Fibroblast of lung (primary cell): ENCODE measurements around the gene KCNH1. TPM values are rescaled to one million over a fixed set of nuclear protein-coding genes. Genes with fewer than 3 reads are reported as not detected.

Experiments used
- DNase-seq, 2 donors: peaks; one replicate each; pipeline versions ENCODE4 v3.0.0 to v3.0.0-alpha.2; 2010; ENCODE audit warnings: low read depth in 2 of 2
- H2AFZ ChIP-seq: 2 replicates; pipeline ENCODE4 v1.5.1; 2012; ENCODE audit warnings: low read length, control low read depth, inconsistent platforms
- H3K27ac ChIP-seq: 2 replicates; pipeline ENCODE4 v1.5.1; 2011; ENCODE audit warnings: low read length, control low read depth; ENCODE audit not compliant: insufficient read depth
- H3K27me3 ChIP-seq: 2 replicates; pipeline ENCODE4 v1.5.1; 2011; ENCODE audit warnings: mild to moderate bottlenecking, low read length; ENCODE audit not compliant: control insufficient read depth, insufficient read depth
- H3K36me3 ChIP-seq: 2 replicates; pipeline ENCODE4 v1.5.1; 2011; ENCODE audit warnings: low read length; ENCODE audit not compliant: control insufficient read depth, insufficient read depth
- H3K4me1 ChIP-seq: 2 replicates; pipeline ENCODE4 v1.5.1; 2011; ENCODE audit warnings: low read length; ENCODE audit not compliant: control insufficient read depth, insufficient read depth; ENCODE audit errors: extremely low read depth
- H3K4me2 ChIP-seq: 2 replicates; pipeline ENCODE4 v1.5.1; 2011; ENCODE audit warnings: low read length, control low read depth; ENCODE audit not compliant: insufficient read depth; ENCODE audit errors: extremely low read depth
- H3K4me3 ChIP-seq, 4 experiments: fragments of 200-600 bp in 1 of 4; sonication (generic) in 1 of 4; replicated peaks in 1 of 4; 2 replicates each; pipeline ENCODE4 v1.5.1; 2011 to 2016; ENCODE audit warnings: low read length in 4 of 4, low read depth in 3 of 4, mild to moderate bottlenecking in 3 of 4, control low read depth in 2 of 4, inconsistent platforms in 1 of 4, mixed read lengths in 1 of 4; ENCODE audit not compliant: insufficient read depth in 1 of 4; ENCODE audit errors: control extremely low read depth in 1 of 4
- H3K79me2 ChIP-seq: 2 replicates; pipeline ENCODE4 v1.5.1; 2012; ENCODE audit warnings: mild to moderate bottlenecking, low read length, inconsistent platforms; ENCODE audit not compliant: control insufficient read depth, insufficient read depth
- H3K9ac ChIP-seq: 2 replicates; pipeline ENCODE4 v1.5.1; 2011; ENCODE audit warnings: mild to moderate bottlenecking, low read length, control low read depth; ENCODE audit not compliant: insufficient read depth
- H3K9me3 ChIP-seq: 2 replicates; pipeline ENCODE4 v1.5.1; 2012; ENCODE audit warnings: low read depth, low read length; ENCODE audit not compliant: control insufficient read depth, insufficient read depth
- H4K20me1 ChIP-seq: 2 replicates; pipeline ENCODE4 v1.5.1; 2011; ENCODE audit warnings: low read length; ENCODE audit not compliant: control insufficient read depth, insufficient read depth; ENCODE audit errors: extremely low read depth
- EZH2 ChIP-seq: IDR thresholded peaks from 2 replicates; pipeline ENCODE4 v1.5.1; 2012; ENCODE audit warnings: low read length, control low read depth, mild to moderate bottlenecking; ENCODE audit errors: missing control alignments
- polyA plus RNA-seq, 2 donors: library from polyadenylated mRNA; depleted of rRNA in 1 of 2; stranded (reverse) in 1 of 2; unstranded in 1 of 2; fragments of >200 nt; gene quantifications; 2 replicates each; pipeline ENCODE4 v1.2.1, GENCODE V29; 2011 to 2012; ENCODE audit warnings: missing spikeins in 1 of 2
- total RNA-seq: library from RNA; depleted of rRNA; stranded (reverse); fragments of >200 nt; gene quantifications from 2 replicates; pipeline ENCODE4 v1.2.1, GENCODE V29; 2014
- TF ChIP-seq, protein P1 (sequence below), 2 donors: IDR thresholded peaks in 1 of 2; conservative IDR thresholded peaks in 1 of 2; 1 replicate in 1 of 2; 2 replicates in 1 of 2; pipeline ENCODE4 v1.5.1; 2011 to 2012; ENCODE audit warnings: low read length in 2 of 2, control low read depth in 1 of 2, inconsistent platforms in 1 of 2, low read depth in 1 of 2, mild to moderate bottlenecking in 1 of 2

KCNH1 gene
- total and polyA plus RNA-seq, 2 donors (not counting 1 experiment from before 2014, with no cell fraction given), result 0.17 to 1.5 TPM

GRCh38 chr1:210944252-210944651, 189.7 kb downstream of the KCNH1 start:
- Histone ChIP-seq H4K20me1 (no peaks in the 10 kb centered on the region), H3K4me2 (no peak overlapping the region), H3K36me3 (no peaks in the 10 kb centered on the region), H3K4me3 (no peak overlapping the region), H2AFZ (no peak overlapping the region), H3K4me1 (no peaks in the 10 kb centered on the region), H3K9ac (no peak overlapping the region), H3K79me2 (no peaks in the 10 kb centered on the region), H3K27ac (no peak overlapping the region), H3K27me3 (no peaks in the 10 kb centered on the region), H3K9me3 (no peaks in the 10 kb centered on the region)
- TF ChIP-seq, protein P1, sequence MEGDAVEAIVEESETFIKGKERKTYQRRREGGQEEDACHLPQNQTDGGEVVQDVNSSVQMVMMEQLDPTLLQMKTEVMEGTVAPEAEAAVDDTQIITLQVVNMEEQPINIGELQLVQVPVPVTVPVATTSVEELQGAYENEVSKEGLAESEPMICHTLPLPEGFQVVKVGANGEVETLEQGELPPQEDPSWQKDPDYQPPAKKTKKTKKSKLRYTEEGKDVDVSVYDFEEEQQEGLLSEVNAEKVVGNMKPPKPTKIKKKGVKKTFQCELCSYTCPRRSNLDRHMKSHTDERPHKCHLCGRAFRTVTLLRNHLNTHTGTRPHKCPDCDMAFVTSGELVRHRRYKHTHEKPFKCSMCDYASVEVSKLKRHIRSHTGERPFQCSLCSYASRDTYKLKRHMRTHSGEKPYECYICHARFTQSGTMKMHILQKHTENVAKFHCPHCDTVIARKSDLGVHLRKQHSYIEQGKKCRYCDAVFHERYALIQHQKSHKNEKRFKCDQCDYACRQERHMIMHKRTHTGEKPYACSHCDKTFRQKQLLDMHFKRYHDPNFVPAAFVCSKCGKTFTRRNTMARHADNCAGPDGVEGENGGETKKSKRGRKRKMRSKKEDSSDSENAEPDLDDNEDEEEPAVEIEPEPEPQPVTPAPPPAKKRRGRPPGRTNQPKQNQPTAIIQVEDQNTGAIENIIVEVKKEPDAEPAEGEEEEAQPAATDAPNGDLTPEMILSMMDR (conservative IDR thresholded peaks at IDR 0.05 in 1 of 2, IDR thresholded peaks at IDR 0.05 in 1 of 2; ENCODE audit: low read depth in 1 of 2, low read length in 2 of 2), result no peak
- no peak for TF ChIP-seq EZH2
- DNase-seq, result no peak

- no peaks in the 10 kb centered on the region for H3K9me3 ChIP-seq
- H3K4me1 ChIP-seq, result no peaks in the 10 kb centered on the region
- no peak overlapping the region for H3K27ac ChIP-seq
- H3K4me2 ChIP-seq, result no peak overlapping the region
- H3K4me3 ChIP-seq, result no peak overlapping the region
- no peaks in the 10 kb centered on the region for H4K20me1 ChIP-seq
- no peak for TF ChIP-seq EZH2
- TF ChIP-seq, protein P1 (conservative IDR thresholded peaks at IDR 0.05 in 1 of 2, IDR thresholded peaks at IDR 0.05 in 1 of 2; ENCODE audit: low read depth in 1 of 2, low read length in 2 of 2), result no peak
- no peak overlapping the region for H2AFZ ChIP-seq
- DNase-seq, result no peak
- no peaks in the 10 kb centered on the region for H3K36me3 ChIP-seq
- H3K27me3 ChIP-seq, result no peaks in the 10 kb centered on the region
- no peaks in the 10 kb centered on the region for H3K79me2 ChIP-seq
- no peak overlapping the region for H3K9ac ChIP-seq
These were observed 191.4 kb downstream of the KCNH1 start for GRCh38 chr1:210942513-210942912.

GRCh38 chr1:210940081-210940617, 193.8 kb downstream of the KCNH1 start:
- Histone ChIP-seq H3K27me3 (no peaks in the 10 kb centered on the region), H3K4me1 (no peaks in the 10 kb centered on the region)
- no peak for DNase-seq

More at GRCh38 chr1:210940081-210940617, 193.8 kb downstream of the KCNH1 start:
- Histone ChIP-seq H3K79me2 (no peaks in the 10 kb centered on the region), H3K9me3 (no peaks in the 10 kb centered on the region), H4K20me1 (no peaks in the 10 kb centered on the region), H2AFZ (no peak overlapping the region), H3K4me3 (no peak overlapping the region), H3K4me2 (no peak overlapping the region), H3K27ac (no peak overlapping the region), H3K36me3 (no peaks in the 10 kb centered on the region), H3K9ac (no peak overlapping the region)
- TF ChIP-seq, protein P1 (conservative IDR thresholded peaks at IDR 0.05 in 1 of 2, IDR thresholded peaks at IDR 0.05 in 1 of 2; ENCODE audit: low read depth in 1 of 2, low read length in 2 of 2), result no peak
- TF ChIP-seq EZH2, result no peak
